Panc1 (cell line): ENCODE data around the gene OR2AE1. TPM values are rescaled to one million over a fixed set of nuclear protein-coding genes. Genes with fewer than 3 reads are reported as not detected.

Source experiments
- ATAC-seq: fragments of 200-7000 bp; cut with Tn5 transposase; 2 replicates; pipeline ENCODE4 v1.9.1; 2020; ENCODE audit warnings: mild to moderate bottlenecking, moderate library complexity
- BruUV-seq: library from RNA; stranded (reverse); fragments of 400-500 nt; replicated peaks from 2 replicates; lab custom pipeline; 2021; lab: Mats Ljungman, UMichigan
- CTCF ChIA-PET: fragments of 300-600 bp; sonication (Branson Sonifier 250); formaldehyde crosslinking; loops from one replicate; lab custom pipeline; 2022; ENCODE audit warnings: antibody characterized with exemption; lab: Charles Lee
- POLR2A ChIA-PET: fragments of 300-600 bp; sonication (Branson Sonifier 250); formaldehyde crosslinking; loops from one replicate; lab custom pipeline; 2022; ENCODE audit warnings: antibody characterized with exemption; lab: Charles Lee
- DNase-seq: peaks from one replicate; pipeline ENCODE4 v3.0.0-alpha.2; 2010; ENCODE audit warnings: low read depth, low spot score
- H3K27ac ChIP-seq: 2 replicates; pipeline ENCODE4 v1.5.1; 2011; ENCODE audit warnings: mild to moderate bottlenecking, low read length, inconsistent platforms
- H3K27me3 ChIP-seq: fragments of 200-500 bp; sonication (Bioruptor generic); 2 replicates; pipeline ENCODE4 v1.6.0; 2014; ENCODE audit warnings: low read length, inconsistent platforms; ENCODE audit not compliant: control insufficient read depth, insufficient read depth
- H3K36me3 ChIP-seq: fragments of 200-500 bp; sonication (Bioruptor generic); 2 replicates; pipeline ENCODE4 v1.5.1; 2014; ENCODE audit warnings: inconsistent platforms, mild to moderate bottlenecking, low read length, moderate library complexity; ENCODE audit not compliant: control insufficient read depth, insufficient read depth
- H3K4me1 ChIP-seq: 2 replicates; pipeline ENCODE4 v1.5.1; 2011; ENCODE audit warnings: inconsistent platforms, mild to moderate bottlenecking, low read length, moderate library complexity; ENCODE audit not compliant: control insufficient read depth, insufficient read depth
- H3K4me3 ChIP-seq, 2 experiments: 2 replicates each; pipeline ENCODE4 v1.5.1; 2011 to 2012; ENCODE audit warnings: low read depth in 2 of 2, low read length in 2 of 2, mild to moderate bottlenecking in 2 of 2, inconsistent platforms in 1 of 2, moderate library complexity in 1 of 2
- H3K9me3 ChIP-seq: fragments of 200-500 bp; sonication (Bioruptor generic); 2 replicates; pipeline ENCODE4 v1.5.1; 2014; ENCODE audit warnings: low read depth, mild to moderate bottlenecking, inconsistent platforms, low read length, moderate library complexity; ENCODE audit not compliant: control insufficient read depth, insufficient read depth
- CTCF ChIP-seq: fragments of 450-650 bp; IDR thresholded peaks from 2 replicates; pipeline ENCODE4 v1.5.1; 2017; ENCODE audit warnings: mild to moderate bottlenecking
- POLR2AphosphoS5 ChIP-seq: IDR thresholded peaks from 2 replicates; pipeline ENCODE4 v1.6.1; 2012; ENCODE audit warnings: mild to moderate bottlenecking, low read depth, low read length, moderate library complexity
- REST ChIP-seq, 2 experiments: IDR thresholded peaks; 2 replicates each; pipeline ENCODE4 v1.6.1; 2011 to 2012; ENCODE audit warnings: low read depth in 2 of 2, control low read depth in 1 of 2, low read length in 1 of 2, mild to moderate bottlenecking in 1 of 2, moderate library complexity in 1 of 2; ENCODE audit not compliant: insufficient read depth in 1 of 2
- SIN3A ChIP-seq: IDR thresholded peaks from 2 replicates; pipeline ENCODE4 v1.6.1; 2012; ENCODE audit warnings: low read depth, mild to moderate bottlenecking, low read length, moderate library complexity, borderline replicate concordance; ENCODE audit not compliant: insufficient read depth
- TCF7L2 ChIP-seq: IDR thresholded peaks from 2 replicates; pipeline ENCODE4 v1.6.1; 2011; ENCODE audit warnings: mild to moderate bottlenecking, low read depth, low read length, inconsistent platforms
- in situ Hi-C: cut with HindIII; loops from 2 replicates; pipeline ENCODE4 v1.10.0; 2016; ENCODE audit warnings: low sequenced_read_pairs, low pct_unique_long_range_greater_than_20kb
- intact Hi-C: fragments of 100-400 bp; cut with micrococcal nuclease; formaldehyde crosslinking; loops from one replicate; pipeline ENCODE4 v1.10.0; 2022; ENCODE audit not compliant: unreplicated experiment
- total RNA-seq: library from RNA; stranded (reverse); gene quantifications from one replicate; pipeline ENCODE4 v1.2.1, GENCODE V29; 2021; ENCODE audit not compliant: unreplicated experiment

The OR2AE1 gene
- total RNA-seq, 1 experiment from 2014 or later: not detected

DNA sequence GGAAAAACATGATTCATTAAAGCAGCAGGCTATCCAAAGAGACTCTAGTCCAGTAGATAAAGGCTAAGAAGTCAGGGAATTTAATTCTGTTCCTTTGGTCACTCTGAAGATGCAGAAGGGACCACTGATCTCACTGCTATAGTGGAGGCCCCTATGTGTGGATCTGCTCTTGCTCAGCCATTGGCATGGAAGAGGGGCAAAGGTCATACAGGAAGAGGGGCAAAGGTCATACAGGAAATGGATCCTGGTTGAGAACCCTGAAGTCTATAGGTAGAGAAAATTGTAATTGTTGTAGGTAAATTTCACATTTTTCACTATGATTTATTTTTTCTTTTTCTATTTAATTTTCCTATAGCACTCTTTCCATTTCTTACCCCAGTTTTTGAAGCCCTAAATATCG lies 21.6 kb downstream of the OR2AE1 start:
- intact Hi-C loops: loop anchor here (5.0 kb wide), 1 partner anchor 208 kb away; no protein-coding TSS in a partner anchor
- CTCF ChIA-PET: no interaction called here
- no peaks in the 10 kb centered on the region for H3K36me3 ChIP-seq
- BruUV-seq: no TSS peak
- no peaks in the 10 kb centered on the region for H3K4me1 ChIP-seq
- no peak overlapping the region for H3K4me3 ChIP-seq
- in situ Hi-C loops: no loop called here
- TF ChIP-seq POLR2AphosphoS5 (no peak), CTCF (no peak), REST (IDR thresholded peaks at IDR 0.05; ENCODE audit: insufficient read depth in 1 of 2, low read depth in 2 of 2, low read length in 1 of 2) (no peak), SIN3A (no peak), TCF7L2 (no peak)
- no peaks in the 10 kb centered on the region for H3K9me3 ChIP-seq
- POLR2A ChIA-PET: no interaction called here
- H3K27ac ChIP-seq: no peak overlapping the region
- H3K27me3 ChIP-seq: peaks cover 8% of the 10 kb centered on the region; the same call in 1 of the 2 replicates
- ATAC-seq (no peak), DNase-seq (no peak)

DNA sequence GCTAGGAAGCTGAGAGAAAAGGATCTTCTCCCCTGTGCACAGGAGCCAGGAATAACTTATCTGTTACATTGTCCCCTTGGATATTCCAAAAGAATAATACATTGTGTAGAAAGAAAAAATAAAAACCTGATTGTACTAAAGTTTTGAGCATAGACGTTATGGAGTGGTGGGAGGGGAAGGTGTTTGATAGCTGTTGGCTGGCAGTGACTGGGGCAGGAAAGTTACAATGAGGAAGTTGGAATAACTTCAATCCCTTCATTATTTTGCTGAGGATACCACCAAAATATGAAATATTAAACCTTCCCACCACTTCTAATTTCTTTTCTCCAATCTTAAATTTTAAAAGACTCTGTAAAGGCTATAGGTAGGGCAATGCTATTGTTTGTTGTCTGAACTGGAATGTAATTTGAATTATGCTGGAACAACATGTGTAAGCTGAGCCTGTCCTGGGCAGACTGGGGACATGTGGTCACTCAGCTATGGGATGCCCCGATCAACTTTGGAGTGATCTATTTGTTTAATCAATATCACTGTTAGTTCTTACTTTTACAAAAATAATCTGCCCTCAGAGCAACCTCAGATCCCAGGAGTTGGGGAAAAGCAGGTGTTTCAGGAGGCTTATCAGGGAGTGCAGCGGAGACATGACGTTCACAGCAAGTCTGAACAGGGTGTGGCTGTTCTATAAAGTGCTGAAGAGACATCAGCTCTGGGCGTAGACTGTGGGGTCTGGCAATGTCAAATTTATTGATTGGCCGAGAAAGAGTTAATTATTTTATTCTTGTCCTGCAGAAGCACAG lies 28.2 kb downstream of the OR2AE1 start:
- H3K4me3 ChIP-seq: no peak overlapping the region
- no peaks in the 10 kb centered on the region for H3K36me3 ChIP-seq
- in situ Hi-C loops: no loop called here
- no peaks in the 10 kb centered on the region for H3K4me1 ChIP-seq
- no peaks in the 10 kb centered on the region for H3K9me3 ChIP-seq
- CTCF ChIA-PET: no interaction called here
- POLR2A ChIA-PET: no interaction called here
- no TSS peak for BruUV-seq
- intact Hi-C loops: no loop called here
- no peak for DNase-seq
- no peak overlapping the region for H3K27ac ChIP-seq
- ATAC-seq: no peak
- TF ChIP-seq TCF7L2 (no peak), POLR2AphosphoS5 (no peak), REST (IDR thresholded peaks at IDR 0.05; ENCODE audit: insufficient read depth in 1 of 2, low read depth in 2 of 2, low read length in 1 of 2) (no peak), CTCF (no peak), SIN3A (no peak)
- peaks cover 16% of the 10 kb centered on the region; the same call in 1 of the 2 replicates for H3K27me3 ChIP-seq
